ENCODE data around the gene GPAT3. TPM values are rescaled to one million over a fixed set of nuclear protein-coding genes. Genes with fewer than 3 reads are reported as not detected.

GPAT3 gene
- total RNA-seq, 1 donor: 0.36 TPM

DNA sequence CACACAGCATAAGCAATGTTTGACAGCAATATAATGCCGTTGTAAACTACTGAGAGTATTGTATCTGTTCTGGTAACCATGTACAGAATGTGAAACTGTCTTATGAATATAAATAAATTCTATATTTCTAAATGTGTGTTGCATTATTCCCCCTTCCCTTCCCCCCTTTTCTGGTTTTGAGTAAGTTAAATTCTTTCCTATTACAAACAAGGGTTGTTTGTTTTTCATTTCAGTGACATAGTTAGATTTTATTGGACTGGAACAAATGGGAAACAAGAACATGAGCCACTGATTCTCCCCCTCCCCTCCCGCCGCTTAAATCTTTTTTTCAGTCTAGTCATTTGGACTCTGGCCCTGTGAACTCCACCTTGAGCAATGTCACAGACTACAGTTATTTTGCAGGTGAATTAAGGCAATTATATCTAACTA, 69.8 kb downstream of the GPAT3 start:
- H3K4me1 ChIP-seq (ENCODE audit: insufficient read depth, low read length): no peaks in the 10 kb centered on the region
- H3K36me3 ChIP-seq (ENCODE audit: insufficient read depth, low read length): no peaks in the 10 kb centered on the region
- no peak overlapping the region for H3K27ac ChIP-seq (ENCODE audit: low read depth, low read length)
- H2AFZ ChIP-seq (ENCODE audit: low read length): no peak overlapping the region
- no peak overlapping the region for H3K4me3 ChIP-seq (ENCODE audit: insufficient read depth, low read length)
- no peak overlapping the region for H3K4me2 ChIP-seq (ENCODE audit: insufficient read depth, low read length)
- no peak for DNase-seq (ENCODE audit: insufficient read length, low spot score, missing footprints)
- TF ChIP-seq, protein P1, sequence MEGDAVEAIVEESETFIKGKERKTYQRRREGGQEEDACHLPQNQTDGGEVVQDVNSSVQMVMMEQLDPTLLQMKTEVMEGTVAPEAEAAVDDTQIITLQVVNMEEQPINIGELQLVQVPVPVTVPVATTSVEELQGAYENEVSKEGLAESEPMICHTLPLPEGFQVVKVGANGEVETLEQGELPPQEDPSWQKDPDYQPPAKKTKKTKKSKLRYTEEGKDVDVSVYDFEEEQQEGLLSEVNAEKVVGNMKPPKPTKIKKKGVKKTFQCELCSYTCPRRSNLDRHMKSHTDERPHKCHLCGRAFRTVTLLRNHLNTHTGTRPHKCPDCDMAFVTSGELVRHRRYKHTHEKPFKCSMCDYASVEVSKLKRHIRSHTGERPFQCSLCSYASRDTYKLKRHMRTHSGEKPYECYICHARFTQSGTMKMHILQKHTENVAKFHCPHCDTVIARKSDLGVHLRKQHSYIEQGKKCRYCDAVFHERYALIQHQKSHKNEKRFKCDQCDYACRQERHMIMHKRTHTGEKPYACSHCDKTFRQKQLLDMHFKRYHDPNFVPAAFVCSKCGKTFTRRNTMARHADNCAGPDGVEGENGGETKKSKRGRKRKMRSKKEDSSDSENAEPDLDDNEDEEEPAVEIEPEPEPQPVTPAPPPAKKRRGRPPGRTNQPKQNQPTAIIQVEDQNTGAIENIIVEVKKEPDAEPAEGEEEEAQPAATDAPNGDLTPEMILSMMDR (IDR thresholded peaks at IDR 0.05; ENCODE audit: extremely low read depth, low read depth, low read length): no peak
- H3K79me2 ChIP-seq (ENCODE audit: insufficient read depth, low read length): no peaks in the 10 kb centered on the region
- no peaks in the 10 kb centered on the region for H4K20me1 ChIP-seq (ENCODE audit: insufficient read depth, low read length)
- no peaks in the 10 kb centered on the region for H3K27me3 ChIP-seq (ENCODE audit: insufficient read depth, low read length)
- no peaks in the 10 kb centered on the region for H3K9me3 ChIP-seq (ENCODE audit: low read depth, low read length)

DNA sequence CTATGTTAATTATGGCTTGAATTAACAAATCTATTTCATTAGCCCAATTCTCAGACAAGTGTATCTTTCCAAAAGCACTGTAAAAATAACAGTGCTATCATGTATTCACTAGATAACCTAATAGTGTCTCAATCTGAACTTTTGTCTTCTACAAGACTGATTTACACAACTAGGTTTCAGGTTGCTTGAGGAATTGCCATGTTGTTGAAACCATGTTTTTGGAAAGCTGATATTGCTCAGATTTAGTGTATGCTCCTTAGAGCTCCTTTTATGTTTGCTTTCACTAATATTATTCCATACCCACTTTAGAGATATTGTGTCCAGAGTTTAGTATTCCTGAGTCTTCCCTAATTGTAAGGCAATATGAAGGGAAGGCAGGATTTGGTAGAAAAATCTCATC, 70.6 kb downstream of the GPAT3 start:
- H3K4me2 ChIP-seq (ENCODE audit: insufficient read depth, low read length): no peak overlapping the region
- H3K79me2 ChIP-seq (ENCODE audit: insufficient read depth, low read length): no peaks in the 10 kb centered on the region
- H3K9me3 ChIP-seq (ENCODE audit: low read depth, low read length): no peaks in the 10 kb centered on the region
- no peaks in the 10 kb centered on the region for H3K36me3 ChIP-seq (ENCODE audit: insufficient read depth, low read length)
- no peak overlapping the region for H2AFZ ChIP-seq (ENCODE audit: low read length)
- DNase-seq (ENCODE audit: insufficient read length, low spot score, missing footprints): no peak
- H3K4me3 ChIP-seq (ENCODE audit: insufficient read depth, low read length): no peak overlapping the region
- no peaks in the 10 kb centered on the region for H3K4me1 ChIP-seq (ENCODE audit: insufficient read depth, low read length)
- H3K27ac ChIP-seq (ENCODE audit: low read depth, low read length): no peak overlapping the region
- no peaks in the 10 kb centered on the region for H4K20me1 ChIP-seq (ENCODE audit: insufficient read depth, low read length)
- H3K27me3 ChIP-seq (ENCODE audit: insufficient read depth, low read length): no peaks in the 10 kb centered on the region
- TF ChIP-seq, protein P1 (IDR thresholded peaks at IDR 0.05; ENCODE audit: extremely low read depth, low read depth, low read length): no peak

DNA sequence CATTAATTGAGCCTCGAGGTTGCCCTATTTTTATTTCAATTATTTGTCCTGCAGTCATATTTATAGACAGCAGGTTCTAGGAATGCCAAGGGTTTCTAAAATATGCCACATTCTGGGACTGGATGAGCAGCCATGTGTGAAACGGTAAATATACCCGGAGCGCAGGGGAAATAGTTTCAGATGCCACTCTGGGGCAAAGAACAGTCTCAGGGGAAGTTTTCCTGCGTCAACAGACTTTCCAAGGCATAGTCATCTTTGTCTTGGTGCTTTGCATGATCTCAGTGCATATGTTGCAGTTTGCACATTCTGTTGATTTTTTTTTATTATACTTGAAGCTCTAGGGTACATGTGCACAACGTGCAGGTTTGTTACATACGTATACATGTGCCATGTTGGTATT, 71.0 kb downstream of the GPAT3 start:
- Histone ChIP-seq H2AFZ (ENCODE audit: low read length) (no peak overlapping the region), H3K36me3 (ENCODE audit: insufficient read depth, low read length) (no peaks in the 10 kb centered on the region), H3K27me3 (ENCODE audit: insufficient read depth, low read length) (no peaks in the 10 kb centered on the region), H3K4me2 (ENCODE audit: insufficient read depth, low read length) (no peak overlapping the region), H3K79me2 (ENCODE audit: insufficient read depth, low read length) (no peaks in the 10 kb centered on the region), H3K27ac (ENCODE audit: low read depth, low read length) (no peak overlapping the region), H3K4me1 (ENCODE audit: insufficient read depth, low read length) (no peaks in the 10 kb centered on the region), H3K9me3 (ENCODE audit: low read depth, low read length) (no peaks in the 10 kb centered on the region), H3K4me3 (ENCODE audit: insufficient read depth, low read length) (no peak overlapping the region), H4K20me1 (ENCODE audit: insufficient read depth, low read length) (no peaks in the 10 kb centered on the region)
- TF ChIP-seq, protein P1 (IDR thresholded peaks at IDR 0.05; ENCODE audit: extremely low read depth, low read depth, low read length): no peak
- no peak for DNase-seq (ENCODE audit: insufficient read length, low spot score, missing footprints)

DNA sequence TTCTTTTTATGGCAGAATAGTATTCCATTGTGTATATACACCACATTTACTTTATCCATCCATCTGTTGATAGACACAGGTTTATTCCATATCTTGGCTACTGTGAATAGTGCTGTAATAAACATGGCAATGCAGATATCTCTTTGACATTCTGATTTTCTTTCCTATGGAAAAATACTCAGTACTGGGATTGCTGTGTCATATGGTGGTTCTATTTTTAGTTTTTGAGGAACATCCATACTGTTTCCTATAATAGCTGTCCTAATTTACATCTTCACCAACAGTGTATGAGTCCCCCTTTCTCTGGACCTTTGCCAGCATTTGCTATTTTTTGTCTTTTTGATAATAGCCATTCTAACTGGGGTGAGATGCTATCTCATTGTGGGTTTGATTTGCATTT, 73.5 kb downstream of the GPAT3 start:
- Histone ChIP-seq H3K27ac (ENCODE audit: low read depth, low read length) (no peak overlapping the region), H2AFZ (ENCODE audit: low read length) (no peak overlapping the region), H3K79me2 (ENCODE audit: insufficient read depth, low read length) (no peaks in the 10 kb centered on the region), H4K20me1 (ENCODE audit: insufficient read depth, low read length) (no peaks in the 10 kb centered on the region), H3K27me3 (ENCODE audit: insufficient read depth, low read length) (no peaks in the 10 kb centered on the region), H3K9me3 (ENCODE audit: low read depth, low read length) (peaks cover 3% of the 10 kb centered on the region), H3K4me1 (ENCODE audit: insufficient read depth, low read length) (no peaks in the 10 kb centered on the region), H3K4me2 (ENCODE audit: insufficient read depth, low read length) (no peak overlapping the region), H3K36me3 (ENCODE audit: insufficient read depth, low read length) (no peaks in the 10 kb centered on the region), H3K4me3 (ENCODE audit: insufficient read depth, low read length) (no peak overlapping the region)
- no peak for DNase-seq (ENCODE audit: insufficient read length, low spot score, missing footprints)
- TF ChIP-seq, protein P1 (IDR thresholded peaks at IDR 0.05; ENCODE audit: extremely low read depth, low read depth, low read length): no peak

All from osteoblast (primary cell).